ENCODE results near the gene SLC10A3. TPM values are rescaled to one million over a fixed set of nuclear protein-coding genes. Genes with fewer than 3 reads are reported as not detected.

Gene SLC10A3
- total and polyA plus RNA-seq, 2 of the 13 experiments (the other 11 are each of a cell fraction or from before 2014, with no cell fraction given), result 10.1 to 11.5 TPM

DNA sequence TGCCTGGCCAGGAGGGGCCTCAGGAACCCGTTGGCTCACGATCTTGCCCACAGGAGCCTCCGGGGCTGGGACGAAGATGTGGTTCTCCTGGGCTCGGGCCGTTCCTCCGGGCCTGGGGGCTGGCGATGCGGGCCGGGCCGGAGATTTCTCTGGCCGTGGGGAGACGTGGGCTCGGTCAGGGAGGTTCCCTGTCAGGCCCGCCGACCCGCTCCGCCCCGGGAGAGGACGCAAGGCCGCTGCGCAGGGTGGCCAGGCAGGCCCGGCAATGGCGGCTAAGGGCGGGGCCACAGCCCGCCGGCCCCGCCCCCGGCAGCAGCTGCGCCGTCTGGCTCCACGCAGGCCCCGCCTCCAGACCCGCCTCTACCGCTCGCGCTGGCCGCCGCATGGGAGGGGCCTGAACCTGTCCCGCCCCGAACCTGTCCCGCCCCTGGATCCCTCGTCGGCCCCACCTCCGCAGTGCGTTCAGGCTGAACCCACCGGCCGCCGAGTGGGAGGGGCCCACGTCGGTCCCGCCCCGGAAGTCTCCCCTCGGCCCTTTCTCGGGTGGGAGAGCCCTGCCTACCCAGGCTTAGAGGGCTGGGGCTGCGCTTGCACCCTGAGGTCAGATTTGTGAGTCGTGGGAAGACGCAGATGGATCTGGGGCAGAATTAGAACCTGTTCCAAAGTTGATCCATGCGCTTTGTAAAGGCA is 25.7 kb upstream of the SLC10A3 start, which contains the start of gene FAM3A (continued):
- TF ChIP-seq ERF (CRISPR knock-in tag; IDR thresholded peaks at IDR 0.05), result peak; percentile 28; the same call in 1 of the 2 replicates
- no peak for TF ChIP-seq KLF6 (CRISPR knock-in tag; IDR thresholded peaks at IDR 0.05)
- TF ChIP-seq NCOA2 (CRISPR knock-in tag; IDR thresholded peaks at IDR 0.05), result 0 out of 2 replicates have a peak, but pooled peaks have one; percentile 11
- TF ChIP-seq SALL1 (CRISPR knock-in tag; IDR thresholded peaks at IDR 0.05), result peak; percentile 19
- TF ChIP-seq, protein P1, sequence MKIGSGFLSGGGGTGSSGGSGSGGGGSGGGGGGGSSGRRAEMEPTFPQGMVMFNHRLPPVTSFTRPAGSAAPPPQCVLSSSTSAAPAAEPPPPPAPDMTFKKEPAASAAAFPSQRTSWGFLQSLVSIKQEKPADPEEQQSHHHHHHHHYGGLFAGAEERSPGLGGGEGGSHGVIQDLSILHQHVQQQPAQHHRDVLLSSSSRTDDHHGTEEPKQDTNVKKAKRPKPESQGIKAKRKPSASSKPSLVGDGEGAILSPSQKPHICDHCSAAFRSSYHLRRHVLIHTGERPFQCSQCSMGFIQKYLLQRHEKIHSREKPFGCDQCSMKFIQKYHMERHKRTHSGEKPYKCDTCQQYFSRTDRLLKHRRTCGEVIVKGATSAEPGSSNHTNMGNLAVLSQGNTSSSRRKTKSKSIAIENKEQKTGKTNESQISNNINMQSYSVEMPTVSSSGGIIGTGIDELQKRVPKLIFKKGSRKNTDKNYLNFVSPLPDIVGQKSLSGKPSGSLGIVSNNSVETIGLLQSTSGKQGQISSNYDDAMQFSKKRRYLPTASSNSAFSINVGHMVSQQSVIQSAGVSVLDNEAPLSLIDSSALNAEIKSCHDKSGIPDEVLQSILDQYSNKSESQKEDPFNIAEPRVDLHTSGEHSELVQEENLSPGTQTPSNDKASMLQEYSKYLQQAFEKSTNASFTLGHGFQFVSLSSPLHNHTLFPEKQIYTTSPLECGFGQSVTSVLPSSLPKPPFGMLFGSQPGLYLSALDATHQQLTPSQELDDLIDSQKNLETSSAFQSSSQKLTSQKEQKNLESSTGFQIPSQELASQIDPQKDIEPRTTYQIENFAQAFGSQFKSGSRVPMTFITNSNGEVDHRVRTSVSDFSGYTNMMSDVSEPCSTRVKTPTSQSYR (CRISPR knock-in tag; IDR thresholded peaks at IDR 0.05; ENCODE audit: borderline replicate concordance), result no peak
- TF ChIP-seq CCDC6 (CRISPR knock-in tag; IDR thresholded peaks at IDR 0.05), result 0 out of 2 replicates have a peak, but pooled peaks have one; percentile 30
- TF ChIP-seq CENPT (CRISPR knock-in tag; IDR thresholded peaks at IDR 0.05; ENCODE audit: low read depth), result no peak
- no peak for TF ChIP-seq ZNF674 (CRISPR knock-in tag; IDR thresholded peaks at IDR 0.05; ENCODE audit: low read depth)
- no peak for TF ChIP-seq SP1 (IDR thresholded peaks at IDR 0.05)
- peak; percentile 65; the same call in 1 of the 2 replicates for TF ChIP-seq SP1 (CRISPR knock-in tag; IDR thresholded peaks at IDR 0.05)
- peak; percentile 53 to 67; a peak in 3 of 4 replicates for TF ChIP-seq POLR2A (IDR thresholded peaks at IDR 0.05; ENCODE audit: insufficient read depth in 1 of 2, low read depth in 2 of 2, low read length in 2 of 2)
- TF ChIP-seq, protein P2, sequence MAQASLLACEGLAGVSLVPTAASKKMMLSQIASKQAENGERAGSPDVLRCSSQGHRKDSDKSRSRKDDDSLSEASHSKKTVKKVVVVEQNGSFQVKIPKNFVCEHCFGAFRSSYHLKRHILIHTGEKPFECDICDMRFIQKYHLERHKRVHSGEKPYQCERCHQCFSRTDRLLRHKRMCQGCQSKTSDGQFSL (CRISPR knock-in tag; IDR thresholded peaks at IDR 0.05), result no peak
- TF ChIP-seq NR2F6 (IDR thresholded peaks at IDR 0.05), result 0 out of 2 replicates have a peak, but pooled peaks have one; percentile 18
- TF ChIP-seq NR2F6 (CRISPR knock-in tag; IDR thresholded peaks at IDR 0.05), result peak; percentile 33; the same call in 1 of the 2 replicates
- TF ChIP-seq HDAC2 (CRISPR knock-in tag; IDR thresholded peaks at IDR 0.05), result peak; percentile 27; the same call in 1 of the 2 replicates
- peak; percentile 40; the same call in 1 of the 2 replicates for TF ChIP-seq YEATS4 (CRISPR knock-in tag; IDR thresholded peaks at IDR 0.05; ENCODE audit: borderline replicate concordance)
- TF ChIP-seq, protein P3, sequence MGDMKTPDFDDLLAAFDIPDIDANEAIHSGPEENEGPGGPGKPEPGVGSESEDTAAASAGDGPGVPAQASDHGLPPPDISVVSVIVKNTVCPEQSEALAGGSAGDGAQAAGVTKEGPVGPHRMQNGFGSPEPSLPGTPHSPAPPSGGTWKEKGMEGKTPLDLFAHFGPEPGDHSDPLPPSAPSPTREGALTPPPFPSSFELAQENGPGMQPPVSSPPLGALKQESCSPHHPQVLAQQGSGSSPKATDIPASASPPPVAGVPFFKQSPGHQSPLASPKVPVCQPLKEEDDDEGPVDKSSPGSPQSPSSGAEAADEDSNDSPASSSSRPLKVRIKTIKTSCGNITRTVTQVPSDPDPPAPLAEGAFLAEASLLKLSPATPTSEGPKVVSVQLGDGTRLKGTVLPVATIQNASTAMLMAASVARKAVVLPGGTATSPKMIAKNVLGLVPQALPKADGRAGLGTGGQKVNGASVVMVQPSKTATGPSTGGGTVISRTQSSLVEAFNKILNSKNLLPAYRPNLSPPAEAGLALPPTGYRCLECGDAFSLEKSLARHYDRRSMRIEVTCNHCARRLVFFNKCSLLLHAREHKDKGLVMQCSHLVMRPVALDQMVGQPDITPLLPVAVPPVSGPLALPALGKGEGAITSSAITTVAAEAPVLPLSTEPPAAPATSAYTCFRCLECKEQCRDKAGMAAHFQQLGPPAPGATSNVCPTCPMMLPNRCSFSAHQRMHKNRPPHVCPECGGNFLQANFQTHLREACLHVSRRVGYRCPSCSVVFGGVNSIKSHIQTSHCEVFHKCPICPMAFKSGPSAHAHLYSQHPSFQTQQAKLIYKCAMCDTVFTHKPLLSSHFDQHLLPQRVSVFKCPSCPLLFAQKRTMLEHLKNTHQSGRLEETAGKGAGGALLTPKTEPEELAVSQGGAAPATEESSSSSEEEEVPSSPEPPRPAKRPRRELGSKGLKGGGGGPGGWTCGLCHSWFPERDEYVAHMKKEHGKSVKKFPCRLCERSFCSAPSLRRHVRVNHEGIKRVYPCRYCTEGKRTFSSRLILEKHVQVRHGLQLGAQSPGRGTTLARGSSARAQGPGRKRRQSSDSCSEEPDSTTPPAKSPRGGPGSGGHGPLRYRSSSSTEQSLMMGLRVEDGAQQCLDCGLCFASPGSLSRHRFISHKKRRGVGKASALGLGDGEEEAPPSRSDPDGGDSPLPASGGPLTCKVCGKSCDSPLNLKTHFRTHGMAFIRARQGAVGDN (CRISPR knock-in tag; IDR thresholded peaks at IDR 0.05), result peak; percentile 56
- no peak for TF ChIP-seq MATR3 (CRISPR knock-in tag; IDR thresholded peaks at IDR 0.05)
- TF ChIP-seq HDAC1 (CRISPR knock-in tag; IDR thresholded peaks at IDR 0.05), result peak; percentile 63; the same call in 1 of the 2 replicates
- TF ChIP-seq, protein P4, sequence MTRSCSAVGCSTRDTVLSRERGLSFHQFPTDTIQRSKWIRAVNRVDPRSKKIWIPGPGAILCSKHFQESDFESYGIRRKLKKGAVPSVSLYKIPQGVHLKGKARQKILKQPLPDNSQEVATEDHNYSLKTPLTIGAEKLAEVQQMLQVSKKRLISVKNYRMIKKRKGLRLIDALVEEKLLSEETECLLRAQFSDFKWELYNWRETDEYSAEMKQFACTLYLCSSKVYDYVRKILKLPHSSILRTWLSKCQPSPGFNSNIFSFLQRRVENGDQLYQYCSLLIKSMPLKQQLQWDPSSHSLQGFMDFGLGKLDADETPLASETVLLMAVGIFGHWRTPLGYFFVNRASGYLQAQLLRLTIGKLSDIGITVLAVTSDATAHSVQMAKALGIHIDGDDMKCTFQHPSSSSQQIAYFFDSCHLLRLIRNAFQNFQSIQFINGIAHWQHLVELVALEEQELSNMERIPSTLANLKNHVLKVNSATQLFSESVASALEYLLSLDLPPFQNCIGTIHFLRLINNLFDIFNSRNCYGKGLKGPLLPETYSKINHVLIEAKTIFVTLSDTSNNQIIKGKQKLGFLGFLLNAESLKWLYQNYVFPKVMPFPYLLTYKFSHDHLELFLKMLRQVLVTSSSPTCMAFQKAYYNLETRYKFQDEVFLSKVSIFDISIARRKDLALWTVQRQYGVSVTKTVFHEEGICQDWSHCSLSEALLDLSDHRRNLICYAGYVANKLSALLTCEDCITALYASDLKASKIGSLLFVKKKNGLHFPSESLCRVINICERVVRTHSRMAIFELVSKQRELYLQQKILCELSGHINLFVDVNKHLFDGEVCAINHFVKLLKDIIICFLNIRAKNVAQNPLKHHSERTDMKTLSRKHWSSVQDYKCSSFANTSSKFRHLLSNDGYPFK (CRISPR knock-in tag; IDR thresholded peaks at IDR 0.05; ENCODE audit: borderline replicate concordance), result no peak
- TF ChIP-seq ZNF775 (CRISPR knock-in tag; IDR thresholded peaks at IDR 0.05; ENCODE audit: borderline replicate concordance), result no peak

Measured in HepG2 (cell line).